MM.1S (cell line): Measurements from ENCODE around the gene CPO.

Source experiments
- DNase-seq: peaks from one replicate; pipeline ENCODE4 v3.0.0-alpha.2; 2015
- H2AFZ ChIP-seq: fragments of 300-600 bp; sonication (generic); 2 replicates; pipeline ENCODE4 v1.6.0; 2016; ENCODE audit warnings: antibody characterized with exemption, low read length
- H3F3A ChIP-seq: fragments of 300-600 bp; sonication (generic); 2 replicates; pipeline ENCODE4 v1.6.1; 2016; ENCODE audit warnings: mild to moderate bottlenecking, antibody characterized with exemption, low read length, moderate library complexity, mixed read lengths; ENCODE audit not compliant: insufficient read depth
- H3K27ac ChIP-seq: fragments of 300-600 bp; sonication (generic); 2 replicates; pipeline ENCODE4 v1.5.1; 2016; ENCODE audit warnings: mild to moderate bottlenecking, low read length
- H3K27me3 ChIP-seq: fragments of 300-600 bp; sonication (generic); replicated peaks from 2 replicates; pipeline ENCODE4 v1.6.0; 2016; ENCODE audit warnings: low read length; ENCODE audit not compliant: insufficient read depth
- H3K36me3 ChIP-seq: fragments of 300-600 bp; sonication (generic); replicated peaks from 2 replicates; pipeline ENCODE4 v1.6.1; 2016; ENCODE audit warnings: mild to moderate bottlenecking, low read length, mixed read lengths; ENCODE audit not compliant: insufficient read depth
- H3K4me1 ChIP-seq: fragments of 300-600 bp; sonication (generic); 2 replicates; pipeline ENCODE4 v1.6.1; 2016; ENCODE audit warnings: low read length, mixed read lengths
- H3K4me2 ChIP-seq: fragments of 300-600 bp; sonication (generic); 2 replicates; pipeline ENCODE4 v1.6.0; 2016; ENCODE audit warnings: low read depth, low read length
- H3K4me3 ChIP-seq: fragments of 300-600 bp; sonication (generic); 2 replicates; pipeline ENCODE4 v1.5.1; 2016; ENCODE audit warnings: low read length, mixed read lengths
- H3K79me2 ChIP-seq: fragments of 300-600 bp; sonication (generic); 2 replicates; pipeline ENCODE4 v1.6.1; 2016; ENCODE audit warnings: mixed run types, low read length, mixed read lengths
- H3K9ac ChIP-seq: fragments of 300-600 bp; sonication (generic); 2 replicates; pipeline ENCODE4 v1.6.1; 2016; ENCODE audit warnings: low read length, mixed read lengths
- H3K9me2 ChIP-seq: fragments of 300-600 bp; sonication (generic); replicated peaks from 2 replicates; pipeline ENCODE4 v1.6.1; 2016; ENCODE audit warnings: mild to moderate bottlenecking, low read length, mixed read lengths; ENCODE audit not compliant: insufficient read depth
- H3K9me3 ChIP-seq: fragments of 300-600 bp; sonication (generic); replicated peaks from 2 replicates; pipeline ENCODE4 v1.6.1; 2016; ENCODE audit warnings: mild to moderate bottlenecking, low read length, mixed read lengths; ENCODE audit not compliant: insufficient read depth
- H4K20me1 ChIP-seq: fragments of 300-600 bp; sonication (generic); 2 replicates; pipeline ENCODE4 v1.6.1; 2016; ENCODE audit warnings: mild to moderate bottlenecking, low read length, moderate library complexity, mixed read lengths; ENCODE audit not compliant: insufficient read depth
- EZH2 ChIP-seq: fragments of 300-600 bp; sonication (generic); optimal IDR thresholded peaks from 2 replicates; pipeline ENCODE3; 2017; ENCODE audit warnings: low read depth, mild to moderate bottlenecking, antibody characterized with exemption, low read length, mixed read lengths
- EZH2phosphoT487 ChIP-seq: fragments of 300-600 bp; sonication (generic); IDR thresholded peaks from 2 replicates; pipeline ENCODE4 v1.6.1; 2018; ENCODE audit warnings: antibody characterized with exemption, low read length
- TF ChIP-seq, protein P1 (sequence below): fragments of 300-600 bp; sonication (generic); IDR thresholded peaks from 2 replicates; pipeline ENCODE4 v1.5.1; 2016; ENCODE audit warnings: antibody characterized with exemption, low read length, mixed read lengths

Gene CPO

DNA sequence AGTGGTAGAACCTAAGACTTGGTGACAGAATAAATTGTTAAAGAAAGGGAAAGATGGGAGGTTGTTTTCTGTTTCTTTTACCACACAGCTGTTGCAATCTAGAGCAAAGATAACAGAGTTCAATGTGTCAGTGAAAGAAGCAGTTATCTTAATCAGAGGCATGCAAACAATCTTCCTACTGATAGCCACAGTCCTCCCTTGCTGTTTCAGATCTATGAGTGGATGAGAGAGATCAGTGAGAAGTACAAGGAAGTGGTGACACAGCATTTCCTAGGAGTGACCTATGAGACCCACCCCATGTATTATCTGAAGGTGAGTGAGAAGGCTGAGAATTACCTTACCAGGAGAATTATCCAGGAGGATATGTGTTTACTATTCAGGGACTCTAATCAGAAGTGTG is 15.9 kb downstream of the CPO start:
- no peak for TF ChIP-seq EZH2
- Histone ChIP-seq H3K27ac (no peak overlapping the region), H2AFZ (no peak overlapping the region), H3K9me2 (no peaks in the 10 kb centered on the region), H3K79me2 (no peaks in the 10 kb centered on the region), H3K27me3 (no peaks in the 10 kb centered on the region), H3F3A (no peaks in the 10 kb centered on the region), H4K20me1 (no peaks in the 10 kb centered on the region), H3K4me1 (no peaks in the 10 kb centered on the region), H3K36me3 (no peaks in the 10 kb centered on the region), H3K9ac (no peak overlapping the region), H3K4me3 (no peak overlapping the region), H3K9me3 (no peaks in the 10 kb centered on the region), H3K4me2 (no peak overlapping the region)
- no peak for DNase-seq

DNA sequence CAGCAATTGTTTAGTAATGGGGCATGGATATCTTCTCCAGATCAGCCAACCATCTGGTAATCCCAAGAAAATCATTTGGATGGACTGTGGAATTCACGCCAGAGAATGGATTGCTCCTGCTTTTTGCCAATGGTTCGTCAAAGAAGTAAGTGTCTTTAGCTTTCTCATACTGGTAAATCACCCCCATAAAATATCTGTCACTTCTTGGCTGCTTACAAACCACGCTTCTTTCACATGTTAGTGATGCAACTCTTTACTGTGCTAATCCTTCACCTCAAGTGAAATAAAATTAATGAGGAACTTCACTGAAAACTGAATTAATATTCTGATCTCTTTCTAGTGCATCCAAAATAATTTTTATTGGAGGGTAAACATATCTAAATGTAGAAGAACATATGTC is 18.9 kb downstream of the CPO start:
- Histone ChIP-seq H3K27ac (no peak overlapping the region), H3K9me2 (no peaks in the 10 kb centered on the region), H3K9ac (no peak overlapping the region), H4K20me1 (no peaks in the 10 kb centered on the region), H3K79me2 (no peaks in the 10 kb centered on the region), H3K36me3 (no peaks in the 10 kb centered on the region), H3K4me3 (no peak overlapping the region), H3K4me2 (no peak overlapping the region), H2AFZ (no peak overlapping the region), H3K27me3 (no peaks in the 10 kb centered on the region), H3K4me1 (no peaks in the 10 kb centered on the region), H3K9me3 (no peaks in the 10 kb centered on the region), H3F3A (no peaks in the 10 kb centered on the region)
- TF ChIP-seq EZH2phosphoT487 (no peak), EZH2 (no peak)
- TF ChIP-seq, protein P1, sequence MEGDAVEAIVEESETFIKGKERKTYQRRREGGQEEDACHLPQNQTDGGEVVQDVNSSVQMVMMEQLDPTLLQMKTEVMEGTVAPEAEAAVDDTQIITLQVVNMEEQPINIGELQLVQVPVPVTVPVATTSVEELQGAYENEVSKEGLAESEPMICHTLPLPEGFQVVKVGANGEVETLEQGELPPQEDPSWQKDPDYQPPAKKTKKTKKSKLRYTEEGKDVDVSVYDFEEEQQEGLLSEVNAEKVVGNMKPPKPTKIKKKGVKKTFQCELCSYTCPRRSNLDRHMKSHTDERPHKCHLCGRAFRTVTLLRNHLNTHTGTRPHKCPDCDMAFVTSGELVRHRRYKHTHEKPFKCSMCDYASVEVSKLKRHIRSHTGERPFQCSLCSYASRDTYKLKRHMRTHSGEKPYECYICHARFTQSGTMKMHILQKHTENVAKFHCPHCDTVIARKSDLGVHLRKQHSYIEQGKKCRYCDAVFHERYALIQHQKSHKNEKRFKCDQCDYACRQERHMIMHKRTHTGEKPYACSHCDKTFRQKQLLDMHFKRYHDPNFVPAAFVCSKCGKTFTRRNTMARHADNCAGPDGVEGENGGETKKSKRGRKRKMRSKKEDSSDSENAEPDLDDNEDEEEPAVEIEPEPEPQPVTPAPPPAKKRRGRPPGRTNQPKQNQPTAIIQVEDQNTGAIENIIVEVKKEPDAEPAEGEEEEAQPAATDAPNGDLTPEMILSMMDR: no peak
- DNase-seq: no peak

DNA sequence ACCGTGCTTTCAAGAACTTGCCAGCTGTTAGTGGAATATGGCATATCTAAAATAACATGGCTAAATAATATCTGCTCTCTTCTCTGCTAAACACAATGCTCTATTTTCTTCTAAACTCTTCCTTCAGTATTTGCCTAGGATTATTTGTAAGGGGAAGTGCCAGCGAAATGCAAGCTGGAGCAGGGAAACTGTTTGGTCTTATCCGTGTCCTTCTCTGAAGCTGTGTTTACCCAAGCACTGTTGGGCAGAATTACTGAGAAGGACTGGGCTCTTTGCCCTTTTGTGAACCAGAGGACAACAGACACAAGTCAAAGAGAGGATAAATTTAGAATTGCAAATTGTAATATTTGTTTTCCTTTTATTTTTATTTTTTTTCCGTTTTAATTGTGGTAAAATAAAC is 23.6 kb downstream of the CPO start:
- Histone ChIP-seq H3K79me2 (no peaks in the 10 kb centered on the region), H3K9me2 (no peaks in the 10 kb centered on the region), H3K9me3 (no peaks in the 10 kb centered on the region), H3K4me3 (no peak overlapping the region), H4K20me1 (no peaks in the 10 kb centered on the region), H3K36me3 (no peaks in the 10 kb centered on the region), H3K9ac (no peak overlapping the region), H3K27ac (no peak overlapping the region), H3K4me2 (no peak overlapping the region), H2AFZ (no peak overlapping the region), H3F3A (no peaks in the 10 kb centered on the region), H3K27me3 (no peaks in the 10 kb centered on the region), H3K4me1 (no peaks in the 10 kb centered on the region)
- TF ChIP-seq EZH2 (no peak), EZH2phosphoT487 (no peak)
- TF ChIP-seq, protein P1: no peak
- DNase-seq: no peak

DNA sequence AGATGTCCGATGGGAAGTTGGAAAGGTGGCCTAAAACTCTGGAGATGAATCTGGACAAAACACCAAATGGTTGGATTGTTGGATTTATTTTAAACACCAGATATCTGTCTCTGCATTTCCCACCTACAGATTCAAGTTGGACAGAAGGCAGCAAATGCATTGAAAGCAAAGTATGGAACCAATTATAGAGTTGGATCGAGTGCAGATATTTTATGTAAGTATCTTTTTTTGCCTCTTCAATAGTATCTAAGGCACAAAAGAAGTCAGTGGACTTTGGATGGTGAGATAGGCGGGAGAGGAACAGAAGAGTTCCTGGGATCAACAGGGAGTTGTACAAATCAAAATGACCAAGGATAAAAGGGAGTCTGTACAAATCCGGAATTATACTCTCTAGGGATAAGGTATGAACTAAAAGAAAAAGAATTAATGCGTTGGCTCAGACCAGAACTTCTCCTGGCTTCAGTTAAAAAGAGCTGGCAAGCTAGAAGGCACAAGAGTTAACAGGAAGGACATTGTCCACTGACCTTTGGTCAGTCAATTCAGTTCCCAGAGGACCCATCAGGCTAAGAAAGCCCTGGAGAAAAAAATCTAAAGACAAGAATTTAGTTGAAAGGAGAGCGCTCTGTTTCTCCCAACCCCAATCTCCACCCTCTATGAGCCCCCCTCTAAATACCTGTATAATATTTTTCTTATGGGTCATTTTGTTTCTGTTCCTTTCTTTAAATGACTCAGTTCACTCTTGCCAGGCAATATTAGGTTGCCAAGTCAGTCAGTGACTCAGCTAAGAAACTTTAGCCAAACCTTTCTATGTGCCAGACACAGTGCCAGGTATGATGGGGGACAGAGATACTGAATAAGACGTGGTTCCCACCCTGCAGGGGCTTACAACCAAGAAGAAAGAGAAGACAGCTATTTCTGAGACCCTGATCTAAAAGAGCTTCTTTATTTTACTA is 29.1 kb downstream of the CPO start:
- Histone ChIP-seq H3K9ac (no peak overlapping the region), H3K36me3 (no peaks in the 10 kb centered on the region), H3K27me3 (no peaks in the 10 kb centered on the region), H3K27ac (no peak overlapping the region), H3K9me2 (no peaks in the 10 kb centered on the region), H3K79me2 (no peaks in the 10 kb centered on the region), H2AFZ (no peak overlapping the region), H3K9me3 (no peaks in the 10 kb centered on the region), H3K4me1 (peaks cover 3% of the 10 kb centered on the region; the same call in 1 of the 2 replicates), H3F3A (no peaks in the 10 kb centered on the region), H4K20me1 (no peaks in the 10 kb centered on the region), H3K4me2 (no peak overlapping the region), H3K4me3 (no peak overlapping the region)
- DNase-seq: no peak
- TF ChIP-seq, protein P1: no peak
- no peak for TF ChIP-seq EZH2
- TF ChIP-seq EZH2phosphoT487: no peak
